HG03064 (cell line): Measurements from ENCODE around the gene CCDC174.
"Not testable (repeated sequence)": the region's sequence is repeated elsewhere in the genome, so short reads cannot be mapped to it uniquely, and the experiment has no call there.

Source experiments
- ATAC-seq: cut with Tn5 transposase; IDR thresholded peaks from one replicate; pipeline ENCODE4 v1.9.1; 2021; ENCODE audit warnings: low read depth; ENCODE audit not compliant: unreplicated experiment

CCDC174 gene

GRCh38 chr3:14649466-14649865, 2.1 kb upstream of the CCDC174 start:
- no peak for ATAC-seq

GRCh38 chr3:14650193-14650592, 1.4 kb upstream of the CCDC174 start:
- no peak for ATAC-seq

- ATAC-seq, result not testable (repeated sequence)
Measured at GRCh38 chr3:14652360-14652907, 872 bp downstream of the CCDC174 start.

GRCh38 chr3:14657579-14657978, 6.0 kb downstream of the CCDC174 start:
- no peak for ATAC-seq

GRCh38 chr3:14658978-14659377, 7.4 kb downstream of the CCDC174 start:
- ATAC-seq, result no peak

GRCh38 chr3:14660942-14661341, 9.4 kb downstream of the CCDC174 start:
- ATAC-seq, result no peak

- ATAC-seq, result no peak
Measured at GRCh38 chr3:14663396-14664135, 12.0 kb downstream of the CCDC174 start.

- no peak for ATAC-seq
Measured at GRCh38 chr3:14664170-14664569, 12.6 kb downstream of the CCDC174 start.

GRCh38 chr3:14672588-14672987, 21.0 kb downstream of the CCDC174 start:
- no peak for ATAC-seq

- no peak for ATAC-seq
Measured at GRCh38 chr3:14674841-14675240, 23.3 kb downstream of the CCDC174 start, which contains the start of gene C3orf20. C3orf20 (plus strand) TSS chr3:14675141; CDS start chr3:14682714, 7,573 bp downstream.

- no peak for ATAC-seq
Measured at GRCh38 chr3:14676881-14677280, 25.3 kb downstream of the CCDC174 start.

GRCh38 chr3:14678015-14678503, 26.5 kb downstream of the CCDC174 start:
- ATAC-seq, result no peak

- ATAC-seq, result no peak
Measured at GRCh38 chr3:14680115-14680514, 28.6 kb downstream of the CCDC174 start.

GRCh38 chr3:14680716-14681115, 29.2 kb downstream of the CCDC174 start:
- ATAC-seq, result no peak

GRCh38 chr3:14684447-14684846, 32.9 kb downstream of the CCDC174 start:
- ATAC-seq, result no peak

- ATAC-seq, result no peak
Measured at GRCh38 chr3:14685179-14685578, 33.6 kb downstream of the CCDC174 start.

GRCh38 chr3:14687360-14687759, 35.8 kb downstream of the CCDC174 start:
- ATAC-seq, result no peak

GRCh38 chr3:14688525-14688924, 37.0 kb downstream of the CCDC174 start:
- ATAC-seq, result peak; percentile 48

- peak; percentile 41 for ATAC-seq
Measured at GRCh38 chr3:14689247-14689980, 37.9 kb downstream of the CCDC174 start.

GRCh38 chr3:14691239-14691638, 39.7 kb downstream of the CCDC174 start:
- no peak for ATAC-seq

GRCh38 chr3:14691719-14692118, 40.2 kb downstream of the CCDC174 start:
- ATAC-seq, result no peak
